Lung (tissue), 12 donors: Measurements from ENCODE around the gene BCAN. TPM values are rescaled to one million over a fixed set of nuclear protein-coding genes. Genes with fewer than 3 reads are reported as not detected.

Experiments
- ATAC-seq: fragments of 200-7000 bp; cut with Tn5 transposase; one replicate; pipeline ENCODE4 v1.9.1; 2020; ENCODE audit warnings: moderate number of reproducible peaks; ENCODE audit not compliant: insufficient read depth, low FRiP score
- DNase-seq, 3 donors: peaks; one replicate each; pipeline ENCODE4 v3.0.0-alpha.2; 2013 to 2017
- H3K27ac ChIP-seq, 2 donors: one replicate each; pipeline ENCODE4 v1.5.1; 2013; ENCODE audit warnings: mild to moderate bottlenecking in 2 of 2, moderate library complexity in 2 of 2, control low read depth in 1 of 2, inconsistent platforms in 1 of 2, low read depth in 1 of 2, low read length in 1 of 2
- H3K27me3 ChIP-seq, 3 donors: one replicate each; pipeline ENCODE4 v1.5.1; 2013; ENCODE audit warnings: low read length in 2 of 3; ENCODE audit not compliant: control insufficient read depth in 3 of 3, insufficient read depth in 3 of 3
- H3K36me3 ChIP-seq, 4 donors: one replicate each; pipeline ENCODE4 v1.5.1; 2013; ENCODE audit warnings: low read length in 4 of 4, mild to moderate bottlenecking in 1 of 4, moderate library complexity in 1 of 4; ENCODE audit not compliant: control insufficient read depth in 4 of 4, insufficient read depth in 4 of 4
- H3K4me1 ChIP-seq, 5 donors: one replicate each; pipeline ENCODE4 v1.5.1; 2013; ENCODE audit warnings: low read length in 5 of 5, mild to moderate bottlenecking in 2 of 5, moderate library complexity in 1 of 5; ENCODE audit not compliant: control insufficient read depth in 5 of 5, insufficient read depth in 5 of 5
- H3K4me3 ChIP-seq: one replicate; pipeline ENCODE4 v1.5.1; 2013; ENCODE audit warnings: mild to moderate bottlenecking, control low read depth, moderate library complexity
- H3K9ac ChIP-seq, 2 donors: one replicate each; pipeline ENCODE4 v1.5.1; 2013; ENCODE audit warnings: low read length in 2 of 2, control low read depth in 1 of 2; ENCODE audit not compliant: insufficient read depth in 1 of 2
- H3K9me3 ChIP-seq, 4 donors: one replicate each; pipeline ENCODE4 v1.5.1; 2013; ENCODE audit warnings: low read length in 3 of 4, mild to moderate bottlenecking in 1 of 4, moderate library complexity in 1 of 4; ENCODE audit not compliant: control insufficient read depth in 4 of 4, insufficient read depth in 3 of 4
- WGBS, 2 donors: extraction: QIAGEN DNeasy Blood & Tissue Kit; methylation state at CpG; one replicate each; pipeline ENCODE4 v1.1.7; 2013; 5-methylcytosine and 5-hydroxymethylcytosine counted together
- polyA plus RNA-seq, 2 donors: library from polyadenylated mRNA; stranded (reverse); fragments of 200-250 nt; gene quantifications; one replicate each; pipeline ENCODE4 v1.2.1, GENCODE V29; 2013
- total RNA-seq, 2 donors: library from RNA; depleted of rRNA in 1 of 2; stranded (reverse); fragments of >200 nt in 1 of 2; gene quantifications; one replicate each; pipeline ENCODE4 v1.2.1, GENCODE V29; 2014 to 2021
- TF ChIP-seq, protein P1 (sequence below): IDR thresholded peaks from 2 replicates; pipeline ENCODE4 v1.5.1; 2012; ENCODE audit warnings: mild to moderate bottlenecking; ENCODE audit errors: control extremely low read depth, extremely low read depth
- donor health status: control.
- donor health status: control.
- donor health status: Bipolar disorder and iron deficiency.
- donor health status: healthy.
- donor health status: DM: yes; HTN: yes; CAD: no.

BCAN gene
- total and polyA plus RNA-seq, 4 donors, result 0.05 to 1.1 (median 0.12) TPM

DNA sequence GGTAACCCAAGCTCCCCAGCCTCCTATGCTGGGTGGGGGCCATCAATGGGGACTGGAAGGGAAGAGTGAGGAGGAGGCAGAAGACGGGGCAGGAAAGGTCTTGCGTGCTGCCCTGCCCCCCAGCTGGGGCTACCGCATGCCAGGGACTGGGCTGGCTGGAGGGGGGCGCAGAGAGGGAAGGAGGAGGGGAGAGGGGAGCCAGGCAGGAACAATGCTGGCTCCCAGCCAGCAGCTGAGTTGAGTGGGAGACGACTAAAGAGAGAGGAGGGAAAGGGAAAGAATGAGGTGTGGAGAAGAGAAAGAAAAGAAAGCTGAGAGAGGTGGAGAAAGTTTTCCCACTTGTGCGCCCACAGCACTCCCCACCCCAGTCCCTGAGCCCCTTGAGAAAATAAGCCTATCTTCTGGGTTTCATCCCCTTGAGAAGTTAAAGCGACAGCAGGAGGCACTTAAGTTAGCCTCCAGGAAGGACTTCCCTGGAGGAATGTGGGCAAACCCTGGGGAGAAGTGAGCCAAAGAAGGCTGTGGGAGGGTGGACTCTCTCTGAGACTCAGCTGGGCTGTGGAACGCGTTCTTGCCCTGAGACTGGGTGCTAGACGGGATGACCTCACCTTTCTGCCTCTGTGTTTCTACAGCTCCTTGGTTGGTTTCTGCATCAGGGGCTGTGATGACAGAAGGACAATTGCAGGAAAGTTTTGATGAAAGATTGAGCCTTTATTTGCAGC is 48.2 kb downstream of the BCAN start:
- no peaks in the 10 kb centered on the region for H3K9me3 ChIP-seq
- no peak for ATAC-seq
- peaks cover 0 to 50% (median 7%) of the 10 kb centered on the region in 5 donors for H3K4me1 ChIP-seq
- WGBS, 2 donors, result 20 to 27% methylated on average over 10 of the region's 10 CpGs
- no peak overlapping the region for H3K27ac ChIP-seq
- no peaks in the 10 kb centered on the region for H3K27me3 ChIP-seq
- peak overlapping the region; percentile 28 to 82 for H3K9ac ChIP-seq
- H3K4me3 ChIP-seq, result no peak overlapping the region
- no peaks in the 10 kb centered on the region for H3K36me3 ChIP-seq
- DNase-seq, result peak; percentile 80 to 86 (median 84)
- TF ChIP-seq, protein P1, sequence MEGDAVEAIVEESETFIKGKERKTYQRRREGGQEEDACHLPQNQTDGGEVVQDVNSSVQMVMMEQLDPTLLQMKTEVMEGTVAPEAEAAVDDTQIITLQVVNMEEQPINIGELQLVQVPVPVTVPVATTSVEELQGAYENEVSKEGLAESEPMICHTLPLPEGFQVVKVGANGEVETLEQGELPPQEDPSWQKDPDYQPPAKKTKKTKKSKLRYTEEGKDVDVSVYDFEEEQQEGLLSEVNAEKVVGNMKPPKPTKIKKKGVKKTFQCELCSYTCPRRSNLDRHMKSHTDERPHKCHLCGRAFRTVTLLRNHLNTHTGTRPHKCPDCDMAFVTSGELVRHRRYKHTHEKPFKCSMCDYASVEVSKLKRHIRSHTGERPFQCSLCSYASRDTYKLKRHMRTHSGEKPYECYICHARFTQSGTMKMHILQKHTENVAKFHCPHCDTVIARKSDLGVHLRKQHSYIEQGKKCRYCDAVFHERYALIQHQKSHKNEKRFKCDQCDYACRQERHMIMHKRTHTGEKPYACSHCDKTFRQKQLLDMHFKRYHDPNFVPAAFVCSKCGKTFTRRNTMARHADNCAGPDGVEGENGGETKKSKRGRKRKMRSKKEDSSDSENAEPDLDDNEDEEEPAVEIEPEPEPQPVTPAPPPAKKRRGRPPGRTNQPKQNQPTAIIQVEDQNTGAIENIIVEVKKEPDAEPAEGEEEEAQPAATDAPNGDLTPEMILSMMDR, result no peak

DNA sequence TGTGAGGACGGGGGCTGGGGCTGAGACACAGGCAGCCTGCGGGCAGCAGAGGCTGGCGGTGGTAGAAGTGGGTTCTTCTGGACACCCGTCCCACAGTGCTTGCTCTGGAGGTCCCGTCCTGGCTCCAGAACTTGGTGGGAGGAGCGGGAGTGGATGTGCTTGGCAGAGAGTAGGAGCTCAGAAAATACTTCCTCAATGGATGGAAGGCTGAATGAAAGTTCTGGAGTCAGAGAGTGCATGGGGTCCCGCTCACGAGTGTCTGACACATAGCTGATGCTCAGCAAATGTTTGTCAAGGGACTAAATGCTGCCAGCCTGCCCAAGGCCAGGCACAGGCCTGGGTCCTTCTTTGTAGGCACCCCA is 48.7 kb downstream of the BCAN start:
- H3K36me3 ChIP-seq, result no peaks in the 10 kb centered on the region
- TF ChIP-seq, protein P1, result no peak
- peak overlapping the region in 1 of 2 donors; percentile 28 for H3K9ac ChIP-seq
- no peak overlapping the region for H3K27ac ChIP-seq
- DNase-seq (no peak), ATAC-seq (no peak)
- H3K27me3 ChIP-seq, result no peaks in the 10 kb centered on the region
- WGBS, 2 donors, result 52 to 65% methylated on average over 8 of the region's 8 CpGs
- peaks cover 0 to 50% (median 7%) of the 10 kb centered on the region in 5 donors for H3K4me1 ChIP-seq
- no peak overlapping the region for H3K4me3 ChIP-seq
- H3K9me3 ChIP-seq, result no peaks in the 10 kb centered on the region

- 58 to 64% methylated on average over 10 of the region's 10 CpGs for WGBS, 2 donors
- Histone ChIP-seq H3K36me3 (no peaks in the 10 kb centered on the region), H3K27me3 (no peaks in the 10 kb centered on the region), H3K4me1 (peaks cover 0 to 50% (median 7%) of the 10 kb centered on the region in 5 donors), H3K9ac (no peak overlapping the region), H3K27ac (no peak overlapping the region), H3K9me3 (no peaks in the 10 kb centered on the region), H3K4me3 (no peak overlapping the region)
- TF ChIP-seq, protein P1, result no peak
- DNase-seq (no peak), ATAC-seq (no peak)
Observed at GRCh38 chr1:156691191-156691590, 49.3 kb downstream of the BCAN start.
